ENCODE data around the gene SASH1. TPM values are rescaled to one million over a fixed set of nuclear protein-coding genes. Genes with fewer than 3 reads are reported as not detected.

Gene SASH1
- total and polyA plus RNA-seq, 2 experiments from 2014 or later = 7.5 to 7.8 TPM

- peaks cover 3% of the 10 kb centered on the region for H3K4me1 ChIP-seq (ENCODE audit: insufficient read depth)
- H3K27ac ChIP-seq = no peak overlapping the region
- 88% methylated on average over 6 of the region's 6 CpGs for WGBS (ENCODE audit: low lambda C conversion rate, missing lambda C conversion rate)
- no peaks in the 10 kb centered on the region for H4K20me1 ChIP-seq (ENCODE audit: insufficient read depth, poor library complexity, severe bottlenecking)
- no peaks in the 10 kb centered on the region for H3K79me2 ChIP-seq
- H3K4me2 ChIP-seq = no peak overlapping the region
- H3K36me3 ChIP-seq (replicated peaks; ENCODE audit: insufficient read depth, low read depth) = no peaks in the 10 kb centered on the region
- H2AFZ ChIP-seq = no peak overlapping the region
- H3K9me3 ChIP-seq (ENCODE audit: low read depth) = no peaks in the 10 kb centered on the region
- no peaks in the 10 kb centered on the region for H3K27me3 ChIP-seq
- no peak overlapping the region for H3K4me3 ChIP-seq
- no peak for DNase-seq (ENCODE audit: low spot score)
- H3K9me2 ChIP-seq (replicated peaks; ENCODE audit: insufficient read depth) = no peaks in the 10 kb centered on the region
- TF ChIP-seq CTCF (IDR thresholded peaks at IDR 0.05; ENCODE audit: poor library complexity) = no peak
- no peak for TF ChIP-seq EZH2 (IDR thresholded peaks at IDR 0.05; ENCODE audit: borderline replicate concordance)
- no peak for TF ChIP-seq EZH2phosphoT487 (IDR thresholded peaks at IDR 0.05; ENCODE audit: low read depth, severe bottlenecking, unreplicated experiment)
Measured at GRCh38 chr6:148445116-148445515, 102.5 kb downstream of the SASH1 start.

GRCh38 chr6:148445620-148446019, 103.0 kb downstream of the SASH1 start:
- no peak overlapping the region for H3K27ac ChIP-seq
- no peaks in the 10 kb centered on the region for H3K79me2 ChIP-seq
- no peaks in the 10 kb centered on the region for H3K9me2 ChIP-seq (replicated peaks; ENCODE audit: insufficient read depth)
- H2AFZ ChIP-seq = no peak overlapping the region
- no peaks in the 10 kb centered on the region for H3K36me3 ChIP-seq (replicated peaks; ENCODE audit: insufficient read depth, low read depth)
- H3K9me3 ChIP-seq (ENCODE audit: low read depth) = no peaks in the 10 kb centered on the region
- no peaks in the 10 kb centered on the region for H4K20me1 ChIP-seq (ENCODE audit: insufficient read depth, poor library complexity, severe bottlenecking)
- no peak overlapping the region for H3K4me2 ChIP-seq
- H3K27me3 ChIP-seq = no peaks in the 10 kb centered on the region
- DNase-seq (ENCODE audit: low spot score) = no peak
- H3K4me3 ChIP-seq = no peak overlapping the region
- H3K4me1 ChIP-seq (ENCODE audit: insufficient read depth) = peaks cover 3% of the 10 kb centered on the region
- 81% methylated on average over 6 of the region's 6 CpGs for WGBS (ENCODE audit: low lambda C conversion rate, missing lambda C conversion rate)
- TF ChIP-seq EZH2 (IDR thresholded peaks at IDR 0.05; ENCODE audit: borderline replicate concordance) (no peak), EZH2phosphoT487 (IDR thresholded peaks at IDR 0.05; ENCODE audit: low read depth, severe bottlenecking, unreplicated experiment) (no peak), CTCF (IDR thresholded peaks at IDR 0.05; ENCODE audit: poor library complexity) (no peak)

- TF ChIP-seq EZH2phosphoT487 (IDR thresholded peaks at IDR 0.05; ENCODE audit: low read depth, severe bottlenecking, unreplicated experiment) (no peak), CTCF (IDR thresholded peaks at IDR 0.05; ENCODE audit: poor library complexity) (no peak), EZH2 (IDR thresholded peaks at IDR 0.05; ENCODE audit: borderline replicate concordance) (no peak)
- no peaks in the 10 kb centered on the region for H3K9me2 ChIP-seq (replicated peaks; ENCODE audit: insufficient read depth)
- H3K27me3 ChIP-seq = no peaks in the 10 kb centered on the region
- H3K4me3 ChIP-seq = no peak overlapping the region
- no peaks in the 10 kb centered on the region for H3K9me3 ChIP-seq (ENCODE audit: low read depth)
- DNase-seq (ENCODE audit: low spot score) = no peak
- H2AFZ ChIP-seq = no peak overlapping the region
- H3K4me1 ChIP-seq (ENCODE audit: insufficient read depth) = peaks cover 3% of the 10 kb centered on the region
- H4K20me1 ChIP-seq (ENCODE audit: insufficient read depth, poor library complexity, severe bottlenecking) = no peaks in the 10 kb centered on the region
- no peak overlapping the region for H3K27ac ChIP-seq
- H3K36me3 ChIP-seq (replicated peaks; ENCODE audit: insufficient read depth, low read depth) = no peaks in the 10 kb centered on the region
- no peak overlapping the region for H3K4me2 ChIP-seq
- no peaks in the 10 kb centered on the region for H3K79me2 ChIP-seq
- 60% methylated on average over 3 of the region's 3 CpGs for WGBS (ENCODE audit: low lambda C conversion rate, missing lambda C conversion rate)
Measured at GRCh38 chr6:148446681-148447080, 104.0 kb downstream of the SASH1 start.
